Measurements from ENCODE around the gene KLHDC8A. TPM values are rescaled to one million over a fixed set of nuclear protein-coding genes. Genes with fewer than 3 reads are reported as not detected.
A peak's percentile ranks its signal among the peaks of the same experiment; 100 is the strongest.

Gene KLHDC8A
- total and polyA plus RNA-seq, 9 of the 15 experiments (the other 6 are each of a cell fraction or from before 2014, with no cell fraction given), result 0.01 to 0.54 (median 0.04) TPM; not detected in 6

DNA sequence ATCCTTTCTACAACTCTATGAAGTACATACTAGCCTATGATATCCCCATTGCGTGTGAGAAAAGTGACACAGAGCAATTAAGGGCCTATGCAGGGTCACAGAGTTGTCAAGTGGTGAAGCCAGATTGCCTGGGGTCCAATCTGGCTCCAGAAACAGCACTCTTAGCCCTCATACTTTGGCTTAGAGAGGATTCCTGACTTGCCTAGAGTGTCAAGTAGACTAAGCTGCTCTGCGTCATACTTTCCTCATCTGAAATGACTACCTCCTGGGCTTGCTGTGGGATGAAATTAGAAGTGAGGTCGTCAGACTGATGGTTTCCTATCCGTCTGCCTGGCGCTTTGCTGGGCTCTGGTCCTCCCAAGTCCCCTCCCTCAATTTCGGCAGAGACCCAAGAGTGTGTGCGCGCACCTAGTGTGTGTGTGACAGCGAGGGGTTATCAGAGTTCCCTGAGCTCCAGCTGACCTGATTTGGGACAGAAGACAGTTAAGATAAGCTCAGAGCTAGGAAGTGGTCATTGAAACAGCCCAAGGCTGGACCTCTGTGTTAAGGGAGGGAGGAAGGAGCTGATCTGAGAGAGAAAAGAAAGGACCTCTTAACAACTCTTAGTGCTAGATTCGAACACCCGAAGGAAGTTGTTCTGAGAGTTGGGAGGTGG is 29.8 kb downstream of the KLHDC8A start (continued):
- TF ChIP-seq ZHX1 (conservative IDR thresholded peaks at IDR 0.05; ENCODE audit: low read length) (no peak), NUFIP1 (IDR thresholded peaks at IDR 0.05; ENCODE audit: partially characterized antibody) (no peak), DPF2 (IDR thresholded peaks at IDR 0.05) (peak; percentile 48; the same call in 1 of the 2 replicates), ZNF586 (CRISPR knock-in tag; conservative IDR thresholded peaks at IDR 0.05) (no peak), TAF1 (IDR thresholded peaks at IDR 0.05; ENCODE audit: control insufficient read depth, extremely low read depth, insufficient read depth, low read length, severe bottlenecking) (no peak), ZBTB40 (IDR thresholded peaks at IDR 0.05) (no peak), ZBTB40 (CRISPR knock-in tag; IDR thresholded peaks at IDR 0.05) (no peak), HOMEZ (CRISPR knock-in tag; IDR thresholded peaks at IDR 0.05) (no peak), PRDM10 (IDR thresholded peaks at IDR 0.05; ENCODE audit: partially characterized antibody) (no peak), FOSL1 (tag; conservative IDR thresholded peaks at IDR 0.05) (peak; percentile 75)
